ENCODE data around the gene SYT14.
"Not testable (repeated sequence)": the region's sequence is repeated elsewhere in the genome, so short reads cannot be mapped to it uniquely, and the experiment has no call there.

The SYT14 gene

GRCh38 chr1:209937996-209938959 is at the start of gene SYT14:
TSS of gene SYT14 (plus strand) at chr1:209938217. CDS start at chr1:209938265, 48 bp downstream.
- peak; percentile 74 for DNase-seq

- not testable (repeated sequence) for DNase-seq
Measured at GRCh38 chr1:209888291-209889076, 49.5 kb upstream of the SYT14 start.

GRCh38 chr1:209889077-209889418 is 49.0 kb upstream of the SYT14 start:
- DNase-seq, result no peak

GRCh38 chr1:209890641-209891330 is 47.2 kb upstream of the SYT14 start:
- DNase-seq, result no peak

- DNase-seq, result no peak
Measured at GRCh38 chr1:209893751-209894150, 44.3 kb upstream of the SYT14 start.

GRCh38 chr1:209895709-209896108 is 42.3 kb upstream of the SYT14 start:
- no peak for DNase-seq

- no peak for DNase-seq
Measured at GRCh38 chr1:209896346-209896745, 41.7 kb upstream of the SYT14 start.

GRCh38 chr1:209898271-209898670 is 39.7 kb upstream of the SYT14 start:
- DNase-seq, result not testable (repeated sequence)

- DNase-seq, result not testable (repeated sequence)
Measured at GRCh38 chr1:209898851-209899250, 39.2 kb upstream of the SYT14 start.

- no peak for DNase-seq
Measured at GRCh38 chr1:209899948-209900347, 38.1 kb upstream of the SYT14 start.

- no peak for DNase-seq
Measured at GRCh38 chr1:209900734-209901133, 37.3 kb upstream of the SYT14 start.

GRCh38 chr1:209901211-209901610 is 36.8 kb upstream of the SYT14 start:
- DNase-seq, result no peak

- not testable (repeated sequence) for DNase-seq
Measured at GRCh38 chr1:209904774-209905173, 33.2 kb upstream of the SYT14 start.

- DNase-seq, result no peak
Measured at GRCh38 chr1:209911746-209912145, 26.3 kb upstream of the SYT14 start.

- DNase-seq, result no peak
Measured at GRCh38 chr1:209912306-209912705, 25.7 kb upstream of the SYT14 start.

GRCh38 chr1:209919637-209920036 is 18.4 kb upstream of the SYT14 start:
- not testable (repeated sequence) for DNase-seq

GRCh38 chr1:209920844-209921243 is 17.2 kb upstream of the SYT14 start:
- DNase-seq, result no peak

- DNase-seq, result no peak
Measured at GRCh38 chr1:209924390-209924789, 13.6 kb upstream of the SYT14 start.

- peak; percentile 77 for DNase-seq
Measured at GRCh38 chr1:209926045-209926444, 12.0 kb upstream of the SYT14 start.

GRCh38 chr1:209927466-209927865 is 10.6 kb upstream of the SYT14 start:
- no peak for DNase-seq

- no peak for DNase-seq
Measured at GRCh38 chr1:209929751-209930150, 8.3 kb upstream of the SYT14 start.

- no peak for DNase-seq
Measured at GRCh38 chr1:209931141-209931540, 6.9 kb upstream of the SYT14 start.

- no peak for DNase-seq
Measured at GRCh38 chr1:209936125-209936524, 1.9 kb upstream of the SYT14 start.

All from NCI-H2171 treated with DMSO at 0.1 percent for 48 hours (cell line).